Measurements from ENCODE around the gene FXR2. TPM values are rescaled to one million over a fixed set of nuclear protein-coding genes. Genes with fewer than 3 reads are reported as not detected.
A peak's percentile ranks its signal among the peaks of the same experiment; 100 is the strongest.

The FXR2 gene
- 10 to 100 TPM in 2 of 4 donors, 1 to 10 TPM in 2; 6.2 to 37.8 (median 20.1) TPM for total RNA-seq

- DNase-seq: peak; percentile 99 to 100
- Histone ChIP-seq H3K27me3 (no peaks in the 10 kb centered on the region), H3K4me1 (peaks cover 0 to 16% of the 10 kb centered on the region in 2 donors), H3K9me3 (no peaks in the 10 kb centered on the region), H3K36me3 (no peaks in the 10 kb centered on the region), H3K4me3 (peak within 1 kb of the TSS; percentile 59 to 68), H3K27ac (peak within 1 kb of the TSS; percentile 92 to 94)
- intact Hi-C loops (cut with DNase I; ENCODE audit: low total_unique reads): no loop called here
- TF ChIP-seq POLR2A (IDR thresholded peaks at IDR 0.05) (peak; percentile 89 to 95), CTCF (IDR thresholded peaks at IDR 0.05) (peak; percentile 52 to 76 (median 72))
Observed at GRCh38 chr17:7614425-7615264, at the start of gene FXR2. Gene FXR2 (minus strand): TSS chr17:7614897. CDS start chr17:7614532, 365 bp downstream.

- Histone ChIP-seq H3K4me3 (no peak overlapping the region), H3K36me3 (no peaks in the 10 kb centered on the region), H3K27me3 (no peaks in the 10 kb centered on the region), H3K27ac (peak overlapping the region; percentile 2 to 25), H3K4me1 (peaks cover 0 to 4% of the 10 kb centered on the region in 2 donors), H3K9me3 (no peaks in the 10 kb centered on the region)
- TF ChIP-seq POLR2A (IDR thresholded peaks at IDR 0.05) (no peak), CTCF (IDR thresholded peaks at IDR 0.05) (no peak)
- DNase-seq: peak; percentile 58 to 63
- intact Hi-C loops (cut with DNase I; ENCODE audit: low total_unique reads): no loop called here
Observed at GRCh38 chr17:7656958-7657609, 42.4 kb upstream of the FXR2 start.

- no peaks in the 10 kb centered on the region for H3K27me3 ChIP-seq
- H3K9me3 ChIP-seq: no peaks in the 10 kb centered on the region
- no peak for DNase-seq
- no peak overlapping the region for H3K27ac ChIP-seq
- no peaks in the 10 kb centered on the region for H3K36me3 ChIP-seq
- TF ChIP-seq POLR2A (IDR thresholded peaks at IDR 0.05): no peak
- no peak for TF ChIP-seq CTCF (IDR thresholded peaks at IDR 0.05)
- peaks cover 0 to 4% of the 10 kb centered on the region in 2 donors for H3K4me1 ChIP-seq
- H3K4me3 ChIP-seq: no peak overlapping the region
- intact Hi-C loops (cut with DNase I; ENCODE audit: low total_unique reads): no loop called here
Observed at GRCh38 chr17:7655541-7655840, 40.8 kb upstream of the FXR2 start.

GRCh38 chr17:7654832-7655540 lies 40.3 kb upstream of the FXR2 start:
- TF ChIP-seq POLR2A (IDR thresholded peaks at IDR 0.05): no peak
- no peak for TF ChIP-seq CTCF (IDR thresholded peaks at IDR 0.05)
- H3K27me3 ChIP-seq: no peaks in the 10 kb centered on the region
- no peak for DNase-seq
- H3K9me3 ChIP-seq: no peaks in the 10 kb centered on the region
- intact Hi-C loops (cut with DNase I; ENCODE audit: low total_unique reads): no loop called here
- no peak overlapping the region for H3K27ac ChIP-seq
- no peaks in the 10 kb centered on the region for H3K36me3 ChIP-seq
- H3K4me1 ChIP-seq: peaks cover 0 to 4% of the 10 kb centered on the region in 2 donors
- no peak overlapping the region for H3K4me3 ChIP-seq
